ENCODE measurements around the gene NRXN3. TPM values are rescaled to one million over a fixed set of nuclear protein-coding genes. Genes with fewer than 3 reads are reported as not detected.
A peak's percentile ranks its signal among the peaks of the same experiment; 100 is the strongest.

Gene NRXN3
- total and polyA plus RNA-seq, 4 donors = 0.07 to 1.2 (median 0.23) TPM

DNA sequence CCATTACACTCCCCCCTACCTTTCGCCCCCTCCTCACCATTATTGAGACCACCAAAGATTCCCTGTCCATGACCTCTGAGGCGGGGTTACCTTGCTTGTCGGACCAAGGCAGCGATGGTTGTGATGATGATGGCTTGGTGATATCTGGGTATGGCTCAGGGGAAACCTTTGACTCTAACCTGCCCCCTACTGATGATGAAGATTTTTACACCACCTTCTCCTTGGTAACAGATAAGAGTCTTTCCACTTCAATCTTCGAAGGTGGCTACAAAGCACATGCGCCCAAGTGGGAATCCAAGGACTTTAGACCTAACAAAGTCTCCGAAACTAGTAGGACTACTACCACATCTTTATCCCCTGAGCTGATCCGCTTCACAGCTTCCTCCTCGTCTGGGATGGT, 1690.9 kb downstream of the NRXN3 start:
- Histone ChIP-seq H3K9ac (ENCODE audit: low read depth in 1 of 2, low read length in 2 of 2) (no peak overlapping the region), H3K27me3 (ENCODE audit: control insufficient read depth in 4 of 4, insufficient read depth in 4 of 4, low read length in 3 of 4) (no peaks in the 10 kb centered on the region), H3K4me1 (ENCODE audit: control insufficient read depth in 4 of 4, insufficient read depth in 4 of 4, low read length in 3 of 4) (no peaks in the 10 kb centered on the region), H3K4me3 (ENCODE audit: low read depth in 1 of 3, low read length in 3 of 3) (no peak overlapping the region), H3K9me3 (ENCODE audit: control insufficient read depth in 4 of 4, low read length in 3 of 4) (no peaks in the 10 kb centered on the region), H3K36me3 (ENCODE audit: control insufficient read depth in 4 of 4, insufficient read depth in 3 of 4, low read depth in 1 of 4, low read length in 3 of 4) (no peaks in the 10 kb centered on the region), H3K27ac (ENCODE audit: low read depth in 1 of 2, low read length in 2 of 2) (no peak overlapping the region)
- TF ChIP-seq, protein P1, sequence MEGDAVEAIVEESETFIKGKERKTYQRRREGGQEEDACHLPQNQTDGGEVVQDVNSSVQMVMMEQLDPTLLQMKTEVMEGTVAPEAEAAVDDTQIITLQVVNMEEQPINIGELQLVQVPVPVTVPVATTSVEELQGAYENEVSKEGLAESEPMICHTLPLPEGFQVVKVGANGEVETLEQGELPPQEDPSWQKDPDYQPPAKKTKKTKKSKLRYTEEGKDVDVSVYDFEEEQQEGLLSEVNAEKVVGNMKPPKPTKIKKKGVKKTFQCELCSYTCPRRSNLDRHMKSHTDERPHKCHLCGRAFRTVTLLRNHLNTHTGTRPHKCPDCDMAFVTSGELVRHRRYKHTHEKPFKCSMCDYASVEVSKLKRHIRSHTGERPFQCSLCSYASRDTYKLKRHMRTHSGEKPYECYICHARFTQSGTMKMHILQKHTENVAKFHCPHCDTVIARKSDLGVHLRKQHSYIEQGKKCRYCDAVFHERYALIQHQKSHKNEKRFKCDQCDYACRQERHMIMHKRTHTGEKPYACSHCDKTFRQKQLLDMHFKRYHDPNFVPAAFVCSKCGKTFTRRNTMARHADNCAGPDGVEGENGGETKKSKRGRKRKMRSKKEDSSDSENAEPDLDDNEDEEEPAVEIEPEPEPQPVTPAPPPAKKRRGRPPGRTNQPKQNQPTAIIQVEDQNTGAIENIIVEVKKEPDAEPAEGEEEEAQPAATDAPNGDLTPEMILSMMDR (IDR thresholded peaks at IDR 0.05; ENCODE audit: low read depth, low read length, missing input control) = peak; percentile 11
- no peak for TF ChIP-seq FOXA2 (IDR thresholded peaks at IDR 0.05)
- TF ChIP-seq RAD21 (IDR thresholded peaks at IDR 0.05) = peak; percentile 58 to 75
- no peak for TF ChIP-seq HNF4A (conservative IDR thresholded peaks at IDR 0.05)
- no peak for TF ChIP-seq HNF4G (IDR thresholded peaks at IDR 0.05)
- TF ChIP-seq GABPA (IDR thresholded peaks at IDR 0.05 in 1 of 2, conservative IDR thresholded peaks at IDR 0.05 in 1 of 2) = no peak
- 84% methylated on average over 9 of the region's 9 CpGs for WGBS
- no peak for DNase-seq (ENCODE audit: low spot score)

DNA sequence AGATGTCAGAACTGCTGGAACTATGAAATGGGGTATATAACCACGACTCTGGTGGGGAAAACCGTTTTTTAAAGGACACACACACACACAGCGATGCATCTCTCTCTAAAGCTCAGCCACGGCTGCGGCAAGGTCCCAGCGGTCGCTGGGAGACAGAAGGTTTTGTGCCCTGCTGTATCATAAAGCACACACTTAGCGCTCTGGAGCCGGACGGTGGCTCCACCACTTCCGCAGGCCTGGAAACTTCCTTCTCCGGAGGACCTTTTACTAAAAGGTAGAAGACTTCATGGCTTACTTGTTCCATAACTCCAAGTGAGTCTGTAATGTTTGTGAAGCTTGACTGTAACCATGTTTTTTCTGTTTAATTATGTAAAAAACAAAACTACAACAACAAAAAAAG, 1691.9 kb downstream of the NRXN3 start:
- no peak for DNase-seq (ENCODE audit: low spot score)
- Histone ChIP-seq H3K36me3 (ENCODE audit: control insufficient read depth in 4 of 4, insufficient read depth in 3 of 4, low read depth in 1 of 4, low read length in 3 of 4) (no peaks in the 10 kb centered on the region), H3K9ac (ENCODE audit: low read depth in 1 of 2, low read length in 2 of 2) (no peak overlapping the region), H3K4me3 (ENCODE audit: low read depth in 1 of 3, low read length in 3 of 3) (no peak overlapping the region), H3K27me3 (ENCODE audit: control insufficient read depth in 4 of 4, insufficient read depth in 4 of 4, low read length in 3 of 4) (no peaks in the 10 kb centered on the region), H3K4me1 (ENCODE audit: control insufficient read depth in 4 of 4, insufficient read depth in 4 of 4, low read length in 3 of 4) (no peaks in the 10 kb centered on the region), H3K9me3 (ENCODE audit: control insufficient read depth in 4 of 4, low read length in 3 of 4) (no peaks in the 10 kb centered on the region), H3K27ac (ENCODE audit: low read depth in 1 of 2, low read length in 2 of 2) (no peak overlapping the region)
- TF ChIP-seq, protein P2, sequence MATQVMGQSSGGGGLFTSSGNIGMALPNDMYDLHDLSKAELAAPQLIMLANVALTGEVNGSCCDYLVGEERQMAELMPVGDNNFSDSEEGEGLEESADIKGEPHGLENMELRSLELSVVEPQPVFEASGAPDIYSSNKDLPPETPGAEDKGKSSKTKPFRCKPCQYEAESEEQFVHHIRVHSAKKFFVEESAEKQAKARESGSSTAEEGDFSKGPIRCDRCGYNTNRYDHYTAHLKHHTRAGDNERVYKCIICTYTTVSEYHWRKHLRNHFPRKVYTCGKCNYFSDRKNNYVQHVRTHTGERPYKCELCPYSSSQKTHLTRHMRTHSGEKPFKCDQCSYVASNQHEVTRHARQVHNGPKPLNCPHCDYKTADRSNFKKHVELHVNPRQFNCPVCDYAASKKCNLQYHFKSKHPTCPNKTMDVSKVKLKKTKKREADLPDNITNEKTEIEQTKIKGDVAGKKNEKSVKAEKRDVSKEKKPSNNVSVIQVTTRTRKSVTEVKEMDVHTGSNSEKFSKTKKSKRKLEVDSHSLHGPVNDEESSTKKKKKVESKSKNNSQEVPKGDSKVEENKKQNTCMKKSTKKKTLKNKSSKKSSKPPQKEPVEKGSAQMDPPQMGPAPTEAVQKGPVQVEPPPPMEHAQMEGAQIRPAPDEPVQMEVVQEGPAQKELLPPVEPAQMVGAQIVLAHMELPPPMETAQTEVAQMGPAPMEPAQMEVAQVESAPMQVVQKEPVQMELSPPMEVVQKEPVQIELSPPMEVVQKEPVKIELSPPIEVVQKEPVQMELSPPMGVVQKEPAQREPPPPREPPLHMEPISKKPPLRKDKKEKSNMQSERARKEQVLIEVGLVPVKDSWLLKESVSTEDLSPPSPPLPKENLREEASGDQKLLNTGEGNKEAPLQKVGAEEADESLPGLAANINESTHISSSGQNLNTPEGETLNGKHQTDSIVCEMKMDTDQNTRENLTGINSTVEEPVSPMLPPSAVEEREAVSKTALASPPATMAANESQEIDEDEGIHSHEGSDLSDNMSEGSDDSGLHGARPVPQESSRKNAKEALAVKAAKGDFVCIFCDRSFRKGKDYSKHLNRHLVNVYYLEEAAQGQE (IDR thresholded peaks at IDR 0.05) = no peak
- TF ChIP-seq, protein P1 (IDR thresholded peaks at IDR 0.05; ENCODE audit: low read depth, low read length, missing input control) = no peak
- TF ChIP-seq FOXA1 (IDR thresholded peaks at IDR 0.05) (no peak), GABPA (IDR thresholded peaks at IDR 0.05 in 1 of 2, conservative IDR thresholded peaks at IDR 0.05 in 1 of 2) (no peak), SP1 (IDR thresholded peaks at IDR 0.05) (no peak), RAD21 (IDR thresholded peaks at IDR 0.05) (no peak), HNF4G (IDR thresholded peaks at IDR 0.05) (no peak), NR2F2 (IDR thresholded peaks at IDR 0.05) (no peak)
- WGBS = 92% methylated on average over 12 of the region's 12 CpGs
